Osteoblast (primary cell): Measurements from ENCODE around the gene EXOC3. TPM values are rescaled to one million over a fixed set of nuclear protein-coding genes. Genes with fewer than 3 reads are reported as not detected.

ENCODE experiments used
- DNase-seq: peaks from one replicate; pipeline ENCODE4 v3.0.0; 2011; ENCODE audit warnings: low spot score, mixed read lengths; ENCODE audit not compliant: insufficient read length; ENCODE audit errors: missing footprints
- H2AFZ ChIP-seq: 2 replicates; pipeline ENCODE4 v1.6.0; 2011; ENCODE audit warnings: mild to moderate bottlenecking, low read length
- H3K27ac ChIP-seq: 2 replicates; pipeline ENCODE4 v1.5.1; 2011; ENCODE audit warnings: mild to moderate bottlenecking, low read depth, low read length, moderate library complexity
- H3K27me3 ChIP-seq: 2 replicates; pipeline ENCODE4 v1.6.0; 2012; ENCODE audit warnings: mild to moderate bottlenecking, control low read depth, inconsistent platforms, low read length, moderate library complexity; ENCODE audit not compliant: insufficient read depth
- H3K36me3 ChIP-seq: 2 replicates; pipeline ENCODE4 v1.5.1; 2011; ENCODE audit warnings: mild to moderate bottlenecking, low read length, control low read depth, moderate library complexity; ENCODE audit not compliant: insufficient read depth
- H3K4me1 ChIP-seq: 2 replicates; pipeline ENCODE4 v1.5.1; 2011; ENCODE audit warnings: mild to moderate bottlenecking, low read length, control low read depth, moderate library complexity; ENCODE audit not compliant: insufficient read depth
- H3K4me2 ChIP-seq: 2 replicates; pipeline ENCODE4 v1.6.0; 2011; ENCODE audit warnings: mild to moderate bottlenecking, low read length; ENCODE audit not compliant: insufficient read depth
- H3K4me3 ChIP-seq: fragments of 200-600 bp; sonication (generic); 3 replicates; pipeline ENCODE4 v1.5.1; 2012; ENCODE audit warnings: mild to moderate bottlenecking, low read length, inconsistent platforms; ENCODE audit not compliant: insufficient read depth
- H3K79me2 ChIP-seq: 2 replicates; pipeline ENCODE4 v1.6.0; 2012; ENCODE audit warnings: mild to moderate bottlenecking, low read length, control low read depth, inconsistent platforms; ENCODE audit not compliant: insufficient read depth
- H3K9me3 ChIP-seq: 2 replicates; pipeline ENCODE4 v1.5.1; 2011; ENCODE audit warnings: low read depth, low read length, control low read depth
- H4K20me1 ChIP-seq: 2 replicates; pipeline ENCODE4 v1.6.0; 2012; ENCODE audit warnings: mild to moderate bottlenecking, low read length, control low read depth; ENCODE audit not compliant: insufficient read depth
- total RNA-seq: library from RNA; depleted of rRNA; stranded (reverse); fragments of >200 nt; gene quantifications from 2 replicates; pipeline ENCODE4 v1.2.3, GENCODE V29; 2012
- TF ChIP-seq, protein P1 (sequence below): IDR thresholded peaks from 2 replicates; pipeline ENCODE4 v1.5.1; 2011; ENCODE audit warnings: mild to moderate bottlenecking, low read depth, low read length, moderate library complexity; ENCODE audit errors: extremely low read depth

EXOC3 gene
- total RNA-seq, 1 donor, result 49.2 TPM

DNA sequence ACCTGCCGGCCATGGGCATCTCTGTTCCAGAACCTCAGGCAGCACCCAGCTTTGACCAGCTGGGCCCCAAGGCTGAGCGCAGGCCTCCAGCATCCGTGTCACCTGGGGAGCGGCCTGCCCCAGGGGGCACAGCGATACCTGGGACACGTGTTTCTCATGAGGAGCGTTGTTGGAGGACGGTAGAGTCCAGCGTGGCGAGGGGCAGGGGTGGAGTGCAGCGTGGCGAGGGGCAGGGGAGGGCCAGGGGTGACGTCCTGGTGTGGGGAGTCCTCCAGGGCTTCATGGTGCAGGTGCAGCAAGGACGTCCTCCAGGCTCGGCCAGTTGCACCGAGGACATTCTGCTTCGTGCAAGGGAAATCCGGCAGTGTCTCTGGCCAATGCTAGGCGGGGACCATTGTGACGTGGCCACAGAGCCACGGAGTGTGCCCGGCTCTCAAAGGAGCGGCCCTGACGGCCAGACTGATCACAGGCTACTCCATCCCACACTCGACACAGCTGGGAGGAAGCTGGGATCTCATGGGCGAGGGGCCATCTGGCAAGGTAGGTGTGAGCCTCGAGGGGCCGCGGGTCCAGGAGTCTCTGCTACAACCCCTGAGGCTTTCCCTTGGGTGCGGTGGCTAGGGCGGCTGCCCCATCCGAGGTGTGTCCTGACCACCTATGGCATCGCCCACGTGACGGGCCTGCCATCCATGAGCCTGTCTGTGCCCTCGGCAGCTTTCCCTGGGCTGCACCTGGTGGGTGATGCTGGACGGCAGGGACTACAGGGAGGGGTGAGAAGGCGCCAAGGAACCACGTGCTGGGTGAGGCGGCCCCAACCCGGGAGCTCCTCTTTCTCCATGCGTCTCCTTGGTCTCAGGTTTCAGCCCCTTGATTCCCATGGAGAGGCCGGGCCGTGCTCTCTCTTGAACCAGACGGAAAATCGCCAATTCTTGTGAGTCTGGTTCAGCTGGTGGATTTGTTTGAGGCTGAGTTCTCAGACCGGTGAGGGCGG lies 47.4 kb downstream of the EXOC3 start:
- Histone ChIP-seq H3K4me2 (no peak overlapping the region), H3K27me3 (peaks cover 6% of the 10 kb centered on the region), H3K36me3 (no peaks in the 10 kb centered on the region), H3K4me3 (no peak overlapping the region), H3K79me2 (no peaks in the 10 kb centered on the region), H4K20me1 (no peaks in the 10 kb centered on the region), H3K27ac (no peak overlapping the region), H3K9me3 (no peaks in the 10 kb centered on the region), H3K4me1 (no peaks in the 10 kb centered on the region), H2AFZ (no peak overlapping the region)
- no peak for DNase-seq
- TF ChIP-seq, protein P1, sequence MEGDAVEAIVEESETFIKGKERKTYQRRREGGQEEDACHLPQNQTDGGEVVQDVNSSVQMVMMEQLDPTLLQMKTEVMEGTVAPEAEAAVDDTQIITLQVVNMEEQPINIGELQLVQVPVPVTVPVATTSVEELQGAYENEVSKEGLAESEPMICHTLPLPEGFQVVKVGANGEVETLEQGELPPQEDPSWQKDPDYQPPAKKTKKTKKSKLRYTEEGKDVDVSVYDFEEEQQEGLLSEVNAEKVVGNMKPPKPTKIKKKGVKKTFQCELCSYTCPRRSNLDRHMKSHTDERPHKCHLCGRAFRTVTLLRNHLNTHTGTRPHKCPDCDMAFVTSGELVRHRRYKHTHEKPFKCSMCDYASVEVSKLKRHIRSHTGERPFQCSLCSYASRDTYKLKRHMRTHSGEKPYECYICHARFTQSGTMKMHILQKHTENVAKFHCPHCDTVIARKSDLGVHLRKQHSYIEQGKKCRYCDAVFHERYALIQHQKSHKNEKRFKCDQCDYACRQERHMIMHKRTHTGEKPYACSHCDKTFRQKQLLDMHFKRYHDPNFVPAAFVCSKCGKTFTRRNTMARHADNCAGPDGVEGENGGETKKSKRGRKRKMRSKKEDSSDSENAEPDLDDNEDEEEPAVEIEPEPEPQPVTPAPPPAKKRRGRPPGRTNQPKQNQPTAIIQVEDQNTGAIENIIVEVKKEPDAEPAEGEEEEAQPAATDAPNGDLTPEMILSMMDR, result no peak

DNA sequence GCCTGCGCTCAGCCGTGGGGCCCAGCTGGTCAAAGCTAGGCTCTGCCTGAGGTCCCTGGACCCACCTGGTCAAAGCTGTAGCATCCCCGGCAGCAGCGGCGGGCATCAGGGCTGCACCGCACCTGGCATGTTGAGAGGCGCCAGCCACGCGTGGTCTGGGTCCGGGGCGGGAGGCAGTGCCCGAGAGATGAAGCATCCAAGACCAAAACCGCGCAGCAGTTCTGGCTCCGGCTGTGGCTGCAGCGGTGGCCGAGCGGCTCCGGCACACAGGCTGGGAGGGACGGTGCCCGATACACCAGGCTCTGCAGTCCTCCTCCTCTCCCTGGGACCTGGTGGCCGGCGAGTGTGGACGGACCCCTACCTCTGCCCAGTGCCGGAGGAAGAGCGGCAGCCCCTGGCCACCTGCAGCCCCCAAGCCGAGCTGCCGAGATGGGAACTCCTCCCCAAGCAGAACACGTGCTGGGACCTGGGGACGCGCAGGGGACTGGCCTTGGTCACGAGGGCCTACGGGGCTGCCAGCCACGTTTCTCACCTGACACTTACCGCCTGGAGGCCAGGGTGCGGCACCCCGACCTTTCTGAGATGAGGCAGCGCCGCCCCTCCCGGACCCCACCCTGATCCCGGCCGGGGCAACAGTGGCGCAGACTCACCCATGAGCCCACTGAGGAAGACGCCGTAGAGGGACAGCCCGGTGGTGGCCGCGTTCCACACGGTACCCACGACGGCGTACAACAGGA lies 48.3 kb downstream of the EXOC3 start:
- H3K36me3 ChIP-seq, result no peaks in the 10 kb centered on the region
- peaks cover 7% of the 10 kb centered on the region for H3K27me3 ChIP-seq
- no peaks in the 10 kb centered on the region for H3K79me2 ChIP-seq
- no peak overlapping the region for H3K27ac ChIP-seq
- no peak overlapping the region for H2AFZ ChIP-seq
- no peak overlapping the region for H3K4me2 ChIP-seq
- no peak overlapping the region for H3K4me3 ChIP-seq
- TF ChIP-seq, protein P1, result no peak
- no peaks in the 10 kb centered on the region for H3K9me3 ChIP-seq
- H4K20me1 ChIP-seq, result no peaks in the 10 kb centered on the region
- no peaks in the 10 kb centered on the region for H3K4me1 ChIP-seq
- no peak for DNase-seq

DNA sequence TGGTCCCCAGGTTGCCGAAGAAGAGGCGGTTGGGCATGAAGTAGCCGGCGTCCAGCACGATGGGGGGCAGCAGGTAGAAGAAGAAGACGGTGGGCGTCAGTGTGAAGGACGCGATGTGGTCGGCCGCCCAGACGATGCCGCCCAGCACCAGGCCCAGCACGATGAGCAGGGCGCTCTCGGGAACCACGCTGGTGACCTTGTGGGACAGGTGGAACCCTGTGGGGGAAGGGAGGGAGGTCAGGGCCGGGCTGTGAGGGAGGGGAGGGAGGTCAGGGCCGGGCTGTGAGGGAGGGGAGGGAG lies 48.8 kb downstream of the EXOC3 start:
- DNase-seq, result no peak
- Histone ChIP-seq H3K9me3 (no peaks in the 10 kb centered on the region), H3K4me1 (no peaks in the 10 kb centered on the region), H3K27ac (no peak overlapping the region), H3K4me2 (no peak overlapping the region), H3K27me3 (peaks cover 9% of the 10 kb centered on the region), H4K20me1 (no peaks in the 10 kb centered on the region), H2AFZ (no peak overlapping the region), H3K36me3 (no peaks in the 10 kb centered on the region), H3K4me3 (no peak overlapping the region), H3K79me2 (no peaks in the 10 kb centered on the region)
- TF ChIP-seq, protein P1, result no peak

DNA sequence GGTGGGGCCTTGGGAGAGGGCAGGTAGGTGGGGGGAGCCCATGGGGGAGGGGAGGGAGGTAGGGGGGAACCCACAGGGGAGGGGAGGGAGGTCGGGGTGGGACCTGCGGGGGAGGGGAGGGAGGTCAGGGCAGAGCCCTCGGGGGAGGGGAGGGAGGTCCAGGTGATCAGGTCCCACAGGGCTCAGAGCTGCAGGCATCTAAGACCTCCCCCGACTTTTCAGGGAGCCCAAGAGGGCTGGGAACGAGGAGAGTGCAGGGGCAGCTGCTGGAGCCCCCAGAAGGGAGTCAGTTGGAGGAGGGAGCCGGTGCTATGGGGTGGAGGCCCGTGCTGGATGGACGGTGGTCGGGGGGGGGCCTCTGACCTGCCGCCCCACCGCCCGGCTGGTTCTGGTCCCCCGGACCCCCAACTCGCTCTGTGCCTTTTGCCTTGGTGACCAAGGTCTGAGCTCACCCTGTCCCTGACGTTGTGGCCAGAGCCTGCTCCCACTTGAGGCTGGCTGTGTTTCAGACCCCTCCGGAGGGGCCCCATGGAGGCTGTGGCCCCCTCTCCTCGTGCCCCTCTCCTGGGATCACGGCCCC lies 49.4 kb downstream of the EXOC3 start:
- Histone ChIP-seq H3K4me1 (no peaks in the 10 kb centered on the region), H2AFZ (no peak overlapping the region), H3K27ac (no peak overlapping the region), H3K79me2 (no peaks in the 10 kb centered on the region), H4K20me1 (no peaks in the 10 kb centered on the region), H3K9me3 (no peaks in the 10 kb centered on the region), H3K36me3 (no peaks in the 10 kb centered on the region), H3K27me3 (peaks cover 9% of the 10 kb centered on the region), H3K4me3 (no peak overlapping the region), H3K4me2 (no peak overlapping the region)
- TF ChIP-seq, protein P1, result no peak
- DNase-seq, result no peak
